ENCODE data around the gene GIGYF2. TPM values are rescaled to one million over a fixed set of nuclear protein-coding genes. Genes with fewer than 3 reads are reported as not detected.

The GIGYF2 gene
- total and polyA plus RNA-seq, 5 donors from 2014 or later, result 15.2 to 75.6 (median 19.3) TPM

GRCh38 chr2:232816657-232817056 is 119.5 kb downstream of the GIGYF2 start:
- H3K9me3 Mint-ChIP-seq, result peaks cover 0 to 1% (median 0%) of the 10 kb centered on the region in 7 donors
- H3K4me1 ChIP-seq (ENCODE audit: control insufficient read depth, insufficient read depth, low read length, poor library complexity, severe bottlenecking), result no peaks in the 10 kb centered on the region
- no peak for ATAC-seq (ENCODE audit: low read depth in 2 of 2)
- H3K4me3 ChIP-seq (ENCODE audit: low read depth, low read length), result no peak overlapping the region
- H3K4me3 Mint-ChIP-seq, result no peak overlapping the region
- peaks cover 64% of the 10 kb centered on the region for H3K36me3 Mint-ChIP-seq
- no peak overlapping the region for H3K27ac ChIP-seq (ENCODE audit: insufficient read depth, low read length, poor library complexity, severe bottlenecking)
- peak overlapping the region in 1 of 3 donors; percentile 50 for H3K27ac Mint-ChIP-seq
- no peaks in the 10 kb centered on the region for H3K27me3 Mint-ChIP-seq
- DNase-seq, result no peak
- H3K36me3 ChIP-seq (ENCODE audit: control insufficient read depth, insufficient read depth, low read length), result peaks cover 83% of the 10 kb centered on the region
- H3K9me3 ChIP-seq (ENCODE audit: control insufficient read depth in 2 of 2, low read length in 2 of 2), result no peaks in the 10 kb centered on the region
- no peaks in the 10 kb centered on the region for H3K27me3 ChIP-seq (ENCODE audit: control insufficient read depth, insufficient read depth, low read length)
- peaks cover 0 to 10% (median 2%) of the 10 kb centered on the region in 4 donors for H3K4me1 Mint-ChIP-seq

GRCh38 chr2:232817756-232818155 is 120.6 kb downstream of the GIGYF2 start:
- ATAC-seq (ENCODE audit: low read depth in 2 of 2) (no peak), DNase-seq (no peak)
- H3K4me1 ChIP-seq (ENCODE audit: control insufficient read depth, insufficient read depth, low read length, poor library complexity, severe bottlenecking), result no peaks in the 10 kb centered on the region
- H3K27me3 ChIP-seq (ENCODE audit: control insufficient read depth, insufficient read depth, low read length), result no peaks in the 10 kb centered on the region
- Mint-ChIP-seq H3K9me3 (peaks cover 0 to 1% (median 0%) of the 10 kb centered on the region in 7 donors), H3K36me3 (peaks cover 60% of the 10 kb centered on the region), H3K4me1 (peaks cover 0 to 10% (median 2%) of the 10 kb centered on the region in 4 donors), H3K27me3 (no peaks in the 10 kb centered on the region), H3K4me3 (no peak overlapping the region), H3K27ac (no peak overlapping the region)
- H3K4me3 ChIP-seq (ENCODE audit: low read depth, low read length), result no peak overlapping the region
- no peaks in the 10 kb centered on the region for H3K9me3 ChIP-seq (ENCODE audit: control insufficient read depth in 2 of 2, low read length in 2 of 2)
- H3K27ac ChIP-seq (ENCODE audit: insufficient read depth, low read length, poor library complexity, severe bottlenecking), result no peak overlapping the region
- H3K36me3 ChIP-seq (ENCODE audit: control insufficient read depth, insufficient read depth, low read length), result peaks cover 72% of the 10 kb centered on the region

- Mint-ChIP-seq H3K27ac (peak overlapping the region in 1 of 3 donors; percentile 65), H3K27me3 (no peaks in the 10 kb centered on the region), H3K4me3 (no peak overlapping the region), H3K36me3 (peaks cover 54% of the 10 kb centered on the region), H3K9me3 (peaks cover 0 to 2% (median 0%) of the 10 kb centered on the region in 7 donors), H3K4me1 (peaks cover 10 to 18% (median 12%) of the 10 kb centered on the region in 4 donors)
- H3K27ac ChIP-seq (ENCODE audit: insufficient read depth, low read length, poor library complexity, severe bottlenecking), result no peak overlapping the region
- DNase-seq, result no peak
- peaks cover 64% of the 10 kb centered on the region for H3K36me3 ChIP-seq (ENCODE audit: control insufficient read depth, insufficient read depth, low read length)
- H3K4me3 ChIP-seq (ENCODE audit: low read depth, low read length), result no peak overlapping the region
- no peaks in the 10 kb centered on the region for H3K27me3 ChIP-seq (ENCODE audit: control insufficient read depth, insufficient read depth, low read length)
- H3K9me3 ChIP-seq (ENCODE audit: control insufficient read depth in 2 of 2, low read length in 2 of 2), result peaks cover 0 to 3% of the 10 kb centered on the region in 2 experiments
- H3K4me1 ChIP-seq (ENCODE audit: control insufficient read depth, insufficient read depth, low read length, poor library complexity, severe bottlenecking), result no peaks in the 10 kb centered on the region
- no peak for ATAC-seq (ENCODE audit: low read depth in 2 of 2)
Observed at GRCh38 chr2:232829988-232830387, 132.9 kb downstream of the GIGYF2 start.

- H3K27me3 ChIP-seq (ENCODE audit: control insufficient read depth, insufficient read depth, low read length), result no peaks in the 10 kb centered on the region
- Mint-ChIP-seq H3K4me3 (no peak overlapping the region), H3K36me3 (peaks cover 45% of the 10 kb centered on the region), H3K4me1 (peaks cover 7 to 12% (median 9%) of the 10 kb centered on the region in 4 donors), H3K9me3 (peaks cover 0 to 2% (median 0%) of the 10 kb centered on the region in 7 donors), H3K27me3 (no peaks in the 10 kb centered on the region), H3K27ac (peak overlapping the region in 1 of 3 donors; percentile 33)
- no peak overlapping the region for H3K4me3 ChIP-seq (ENCODE audit: low read depth, low read length)
- H3K36me3 ChIP-seq (ENCODE audit: control insufficient read depth, insufficient read depth, low read length), result peaks cover 69% of the 10 kb centered on the region
- no peak for DNase-seq
- peaks cover 3% of the 10 kb centered on the region for H3K4me1 ChIP-seq (ENCODE audit: control insufficient read depth, insufficient read depth, low read length, poor library complexity, severe bottlenecking)
- no peak overlapping the region for H3K27ac ChIP-seq (ENCODE audit: insufficient read depth, low read length, poor library complexity, severe bottlenecking)
- H3K9me3 ChIP-seq (ENCODE audit: control insufficient read depth in 2 of 2, low read length in 2 of 2), result no peaks in the 10 kb centered on the region
- ATAC-seq (ENCODE audit: low read depth in 2 of 2), result no peak
Observed at GRCh38 chr2:232831496-232831895, 134.4 kb downstream of the GIGYF2 start.

- no peak overlapping the region for H3K4me3 Mint-ChIP-seq
- H3K27ac ChIP-seq (ENCODE audit: insufficient read depth, low read length, poor library complexity, severe bottlenecking), result no peak overlapping the region
- ATAC-seq (ENCODE audit: low read depth in 2 of 2) (no peak), DNase-seq (no peak)
- H3K27ac Mint-ChIP-seq, result peak overlapping the region in 1 of 3 donors; percentile 74
- no peaks in the 10 kb centered on the region for H3K27me3 Mint-ChIP-seq
- no peak overlapping the region for H3K4me3 ChIP-seq (ENCODE audit: low read depth, low read length)
- H3K27me3 ChIP-seq (ENCODE audit: control insufficient read depth, insufficient read depth, low read length), result no peaks in the 10 kb centered on the region
- H3K36me3 ChIP-seq (ENCODE audit: control insufficient read depth, insufficient read depth, low read length), result peaks cover 68% of the 10 kb centered on the region
- H3K36me3 Mint-ChIP-seq, result peaks cover 46% of the 10 kb centered on the region
- H3K9me3 Mint-ChIP-seq, result peaks cover 0 to 2% (median 0%) of the 10 kb centered on the region in 7 donors
- peaks cover 26% of the 10 kb centered on the region for H3K4me1 ChIP-seq (ENCODE audit: control insufficient read depth, insufficient read depth, low read length, poor library complexity, severe bottlenecking)
- H3K4me1 Mint-ChIP-seq, result peaks cover 17 to 25% (median 21%) of the 10 kb centered on the region in 4 donors
- H3K9me3 ChIP-seq (ENCODE audit: control insufficient read depth in 2 of 2, low read length in 2 of 2), result no peaks in the 10 kb centered on the region
Observed at GRCh38 chr2:232833830-232834229, 136.7 kb downstream of the GIGYF2 start.

- Histone ChIP-seq H3K27me3 (ENCODE audit: control insufficient read depth, insufficient read depth, low read length) (no peaks in the 10 kb centered on the region), H3K4me3 (ENCODE audit: low read depth, low read length) (no peak overlapping the region), H3K9me3 (ENCODE audit: control insufficient read depth in 2 of 2, low read length in 2 of 2) (no peaks in the 10 kb centered on the region), H3K36me3 (ENCODE audit: control insufficient read depth, insufficient read depth, low read length) (peaks cover 71% of the 10 kb centered on the region), H3K27ac (ENCODE audit: insufficient read depth, low read length, poor library complexity, severe bottlenecking) (no peak overlapping the region), H3K4me1 (ENCODE audit: control insufficient read depth, insufficient read depth, low read length, poor library complexity, severe bottlenecking) (peaks cover 38% of the 10 kb centered on the region)
- Mint-ChIP-seq H3K27ac (peak overlapping the region in 2 of 3 donors; percentile 58 to 90), H3K36me3 (peaks cover 53% of the 10 kb centered on the region), H3K4me1 (peaks cover 18 to 42% (median 36%) of the 10 kb centered on the region in 4 donors), H3K4me3 (no peak overlapping the region), H3K9me3 (peaks cover 0 to 2% (median 0%) of the 10 kb centered on the region in 7 donors), H3K27me3 (no peaks in the 10 kb centered on the region)
- ATAC-seq (ENCODE audit: low read depth in 2 of 2) (no peak), DNase-seq (no peak)
Observed at GRCh38 chr2:232835687-232836208, 138.6 kb downstream of the GIGYF2 start.

GRCh38 chr2:232836934-232837333 is 139.8 kb downstream of the GIGYF2 start:
- no peaks in the 10 kb centered on the region for H3K27me3 ChIP-seq (ENCODE audit: control insufficient read depth, insufficient read depth, low read length)
- H3K27ac Mint-ChIP-seq, result peak overlapping the region; percentile 66 to 92 (median 82)
- DNase-seq (no peak), ATAC-seq (ENCODE audit: low read depth in 2 of 2) (no peak)
- H3K9me3 ChIP-seq (ENCODE audit: control insufficient read depth in 2 of 2, low read length in 2 of 2), result no peaks in the 10 kb centered on the region
- H3K27ac ChIP-seq (ENCODE audit: insufficient read depth, low read length, poor library complexity, severe bottlenecking), result peak overlapping the region; percentile 80
- H3K4me1 ChIP-seq (ENCODE audit: control insufficient read depth, insufficient read depth, low read length, poor library complexity, severe bottlenecking), result peaks cover 38% of the 10 kb centered on the region
- H3K36me3 Mint-ChIP-seq, result peaks cover 48% of the 10 kb centered on the region
- H3K27me3 Mint-ChIP-seq, result no peaks in the 10 kb centered on the region
- H3K36me3 ChIP-seq (ENCODE audit: control insufficient read depth, insufficient read depth, low read length), result peaks cover 70% of the 10 kb centered on the region
- H3K4me1 Mint-ChIP-seq, result peaks cover 18 to 43% (median 36%) of the 10 kb centered on the region in 4 donors
- peak overlapping the region in 1 of 4 donors; percentile 69 for H3K4me3 Mint-ChIP-seq
- H3K9me3 Mint-ChIP-seq, result peaks cover 0 to 2% (median 0%) of the 10 kb centered on the region in 7 donors
- no peak overlapping the region for H3K4me3 ChIP-seq (ENCODE audit: low read depth, low read length)

GRCh38 chr2:232838406-232838874 is 141.3 kb downstream of the GIGYF2 start:
- Histone ChIP-seq H3K36me3 (ENCODE audit: control insufficient read depth, insufficient read depth, low read length) (peaks cover 64% of the 10 kb centered on the region), H3K4me3 (ENCODE audit: low read depth, low read length) (peak overlapping the region; percentile 65), H3K27ac (ENCODE audit: insufficient read depth, low read length, poor library complexity, severe bottlenecking) (peak overlapping the region; percentile 80), H3K4me1 (ENCODE audit: control insufficient read depth, insufficient read depth, low read length, poor library complexity, severe bottlenecking) (peaks cover 38% of the 10 kb centered on the region), H3K9me3 (ENCODE audit: control insufficient read depth in 2 of 2, low read length in 2 of 2) (no peaks in the 10 kb centered on the region), H3K27me3 (ENCODE audit: control insufficient read depth, insufficient read depth, low read length) (no peaks in the 10 kb centered on the region)
- peak; percentile 57 to 90 (median 69) for DNase-seq
- Mint-ChIP-seq H3K9me3 (no peaks in the 10 kb centered on the region), H3K27me3 (no peaks in the 10 kb centered on the region), H3K4me1 (peaks cover 18 to 43% (median 33%) of the 10 kb centered on the region in 4 donors), H3K36me3 (peaks cover 50% of the 10 kb centered on the region), H3K4me3 (peak overlapping the region; percentile 8 to 70 (median 46)), H3K27ac (peak overlapping the region; percentile 82 to 97 (median 88))
- peak; percentile 93 to 94 for ATAC-seq (ENCODE audit: low read depth in 2 of 2)
